Peyer's patch (tissue), 4 donors: ENCODE data around the gene POMP.

ENCODE experiments used
- POLR2A ChIP-seq, 2 donors: fragments of 450-650 bp; IDR thresholded peaks; one replicate each; pipeline ENCODE4 v1.5.1; 2017; ENCODE audit warnings: antibody characterized with exemption in 2 of 2, mild to moderate bottlenecking in 2 of 2, moderate library complexity in 2 of 2
- TF ChIP-seq, protein P1 (sequence below), 6 experiments: fragments of 450-650 bp in 4 of 6; fragments of 200-600 bp in 2 of 6; sonication (generic) in 1 of 6; IDR thresholded peaks; one replicate each; pipeline ENCODE4 v1.5.1; 2017 to 2019; ENCODE audit warnings: antibody characterized with exemption in 6 of 6, mild to moderate bottlenecking in 3 of 6, moderate library complexity in 1 of 6

GRCh38 chr13:28678809-28679208 lies 19.9 kb downstream of the POMP start:
- TF ChIP-seq, protein P1, sequence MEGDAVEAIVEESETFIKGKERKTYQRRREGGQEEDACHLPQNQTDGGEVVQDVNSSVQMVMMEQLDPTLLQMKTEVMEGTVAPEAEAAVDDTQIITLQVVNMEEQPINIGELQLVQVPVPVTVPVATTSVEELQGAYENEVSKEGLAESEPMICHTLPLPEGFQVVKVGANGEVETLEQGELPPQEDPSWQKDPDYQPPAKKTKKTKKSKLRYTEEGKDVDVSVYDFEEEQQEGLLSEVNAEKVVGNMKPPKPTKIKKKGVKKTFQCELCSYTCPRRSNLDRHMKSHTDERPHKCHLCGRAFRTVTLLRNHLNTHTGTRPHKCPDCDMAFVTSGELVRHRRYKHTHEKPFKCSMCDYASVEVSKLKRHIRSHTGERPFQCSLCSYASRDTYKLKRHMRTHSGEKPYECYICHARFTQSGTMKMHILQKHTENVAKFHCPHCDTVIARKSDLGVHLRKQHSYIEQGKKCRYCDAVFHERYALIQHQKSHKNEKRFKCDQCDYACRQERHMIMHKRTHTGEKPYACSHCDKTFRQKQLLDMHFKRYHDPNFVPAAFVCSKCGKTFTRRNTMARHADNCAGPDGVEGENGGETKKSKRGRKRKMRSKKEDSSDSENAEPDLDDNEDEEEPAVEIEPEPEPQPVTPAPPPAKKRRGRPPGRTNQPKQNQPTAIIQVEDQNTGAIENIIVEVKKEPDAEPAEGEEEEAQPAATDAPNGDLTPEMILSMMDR (IDR thresholded peaks at IDR 0.05): no peak
- no peak for TF ChIP-seq POLR2A (IDR thresholded peaks at IDR 0.05)
